Mesendoderm (in vitro differentiated cells): ENCODE data around the gene MBD5.

Source experiments
- DNase-seq: peaks from one replicate; pipeline ENCODE4 v3.0.0; 2013
- H2AK5ac ChIP-seq: 2 replicates; pipeline ENCODE4 v1.6.1; 2013; ENCODE audit warnings: low read length, inconsistent platforms
- H2BK120ac ChIP-seq: 2 replicates; pipeline ENCODE4 v1.6.1; 2013; ENCODE audit warnings: low read depth, mild to moderate bottlenecking, low read length, moderate library complexity, mixed read lengths
- H2BK15ac ChIP-seq: replicated peaks from 2 replicates; pipeline ENCODE4 v1.6.1; 2013; ENCODE audit warnings: low read depth, mild to moderate bottlenecking, moderate library complexity
- H2BK5ac ChIP-seq: 2 replicates; pipeline ENCODE4 v1.6.1; 2013; ENCODE audit warnings: low read length, inconsistent platforms
- H3K18ac ChIP-seq: 2 replicates; pipeline ENCODE4 v1.6.1; 2013; ENCODE audit warnings: mild to moderate bottlenecking, low read length, mixed read lengths
- H3K23ac ChIP-seq: one replicate; pipeline ENCODE4 v1.6.1; 2013; ENCODE audit warnings: low read length
- H3K27ac ChIP-seq: 2 replicates; pipeline ENCODE4 v1.5.1; 2013; ENCODE audit warnings: low read depth, mild to moderate bottlenecking, inconsistent platforms, low read length, moderate library complexity
- H3K27me3 ChIP-seq: 2 replicates; pipeline ENCODE4 v1.6.1; 2013; ENCODE audit warnings: low read length, control low read depth, mild to moderate bottlenecking, inconsistent platforms; ENCODE audit not compliant: insufficient read depth, poor library complexity
- H3K36me3 ChIP-seq: 2 replicates; pipeline ENCODE4 v1.6.1; 2013; ENCODE audit warnings: low read length, inconsistent platforms; ENCODE audit not compliant: control insufficient read depth, insufficient read depth
- H3K4ac ChIP-seq: one replicate; pipeline ENCODE4 v1.6.1; 2013; ENCODE audit warnings: low read depth, mild to moderate bottlenecking, low read length, moderate library complexity
- H3K4me1 ChIP-seq: 2 replicates; pipeline ENCODE4 v1.6.1; 2013; ENCODE audit warnings: low read depth, low read length, inconsistent platforms; ENCODE audit not compliant: control insufficient read depth
- H3K4me2 ChIP-seq: 2 replicates; pipeline ENCODE4 v1.6.1; 2013; ENCODE audit warnings: low read length
- H3K4me3 ChIP-seq: 2 replicates; pipeline ENCODE4 v1.5.1; 2013; ENCODE audit warnings: mild to moderate bottlenecking, low read length
- H3K56ac ChIP-seq: one replicate; pipeline ENCODE4 v1.6.1; 2013; ENCODE audit warnings: low read length
- H3K79me1 ChIP-seq: 2 replicates; pipeline ENCODE4 v1.6.1; 2013; ENCODE audit warnings: low read length, inconsistent platforms
- H3K79me2 ChIP-seq: 2 replicates; pipeline ENCODE4 v1.6.1; 2013; ENCODE audit warnings: mild to moderate bottlenecking, low read length; ENCODE audit not compliant: control insufficient read depth, insufficient read depth
- H3K9ac ChIP-seq: 2 replicates; pipeline ENCODE4 v1.6.1; 2013; ENCODE audit warnings: low read length, inconsistent platforms
- H4K5ac ChIP-seq: one replicate; pipeline ENCODE4 v1.6.1; 2013; ENCODE audit warnings: low read length
- H4K8ac ChIP-seq: one replicate; pipeline ENCODE4 v1.6.1; 2013; ENCODE audit warnings: low read depth, mild to moderate bottlenecking, control low read depth, low read length, moderate library complexity
- WGBS: extraction: QIAGEN DNeasy Blood & Tissue Kit; methylation state at CpG from one replicate; pipeline ENCODE4 v1.1.7; 2013; ENCODE audit warnings: low lambda C conversion rate, missing lambda C conversion rate; ENCODE audit not compliant: insufficient coverage; ENCODE audit errors: extremely low coverage; 5-methylcytosine and 5-hydroxymethylcytosine counted together

MBD5 gene

DNA sequence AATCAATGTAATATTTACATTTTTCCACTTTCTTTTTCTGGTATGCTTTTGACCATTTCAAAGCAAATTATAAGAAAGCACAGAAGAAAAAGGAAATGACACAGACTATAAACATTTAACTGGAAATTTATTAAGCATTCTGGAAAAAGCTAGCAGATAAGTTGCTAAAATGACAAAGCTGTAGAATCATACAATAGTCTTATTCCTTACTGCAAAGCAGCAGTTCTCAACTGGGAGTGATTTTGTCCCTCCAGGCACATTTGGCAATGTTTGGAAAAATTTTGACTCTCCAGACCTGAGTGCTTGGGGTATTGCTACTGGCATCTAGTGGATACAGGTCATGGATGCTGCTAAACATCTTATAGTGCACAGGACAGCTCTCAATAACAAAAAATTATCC lies 75.1 kb downstream of the MBD5 start:
- Histone ChIP-seq H4K5ac (no peak overlapping the region), H3K27ac (no peak overlapping the region), H3K56ac (no peak overlapping the region), H2AK5ac (no peak overlapping the region), H3K23ac (no peak overlapping the region), H2BK5ac (no peak overlapping the region), H2BK15ac (no peak overlapping the region), H2BK120ac (no peak overlapping the region), H3K36me3 (no peaks in the 10 kb centered on the region), H3K27me3 (no peaks in the 10 kb centered on the region), H3K4me3 (no peak overlapping the region), H3K4ac (no peak overlapping the region), H3K79me2 (no peaks in the 10 kb centered on the region), H3K4me2 (no peak overlapping the region), H3K9ac (no peak overlapping the region), H4K8ac (no peak overlapping the region), H3K4me1 (no peaks in the 10 kb centered on the region), H3K18ac (no peak overlapping the region), H3K79me1 (no peaks in the 10 kb centered on the region)
- no peak for DNase-seq

DNA sequence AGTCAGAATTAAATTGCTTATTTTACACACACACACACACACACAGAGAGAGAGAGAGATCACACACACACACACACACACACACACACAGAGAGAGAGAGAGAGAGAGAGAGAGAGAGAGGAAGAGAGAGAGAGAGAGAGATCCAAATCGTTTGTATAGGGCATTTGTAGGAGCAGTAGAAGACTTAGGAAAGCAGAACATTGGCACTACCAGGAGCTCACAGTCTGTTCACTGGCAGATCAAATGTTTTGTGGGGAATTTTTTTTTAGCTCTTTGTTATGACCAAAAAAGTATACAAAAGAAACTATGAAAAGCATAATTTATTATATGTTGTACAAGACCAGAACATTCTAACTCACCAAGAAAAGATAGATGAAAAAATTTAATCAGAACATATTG lies 81.8 kb downstream of the MBD5 start:
- H3K36me3 ChIP-seq = no peaks in the 10 kb centered on the region
- H3K4me1 ChIP-seq = no peaks in the 10 kb centered on the region
- H2BK5ac ChIP-seq = no peak overlapping the region
- no peak overlapping the region for H2BK15ac ChIP-seq
- no peak for DNase-seq
- no peak overlapping the region for H2BK120ac ChIP-seq
- no peak overlapping the region for H3K4ac ChIP-seq
- no peak overlapping the region for H3K9ac ChIP-seq
- H3K4me2 ChIP-seq = no peak overlapping the region
- WGBS = no CpG with 5 or more reads among the region's 1 CpG
- H4K8ac ChIP-seq = no peak overlapping the region
- H3K23ac ChIP-seq = no peak overlapping the region
- H3K18ac ChIP-seq = no peak overlapping the region
- H3K56ac ChIP-seq = no peak overlapping the region
- H3K4me3 ChIP-seq = no peak overlapping the region
- no peaks in the 10 kb centered on the region for H3K27me3 ChIP-seq
- no peak overlapping the region for H4K5ac ChIP-seq
- H3K79me1 ChIP-seq = no peaks in the 10 kb centered on the region
- no peak overlapping the region for H2AK5ac ChIP-seq
- no peak overlapping the region for H3K27ac ChIP-seq
- H3K79me2 ChIP-seq = no peaks in the 10 kb centered on the region

DNA sequence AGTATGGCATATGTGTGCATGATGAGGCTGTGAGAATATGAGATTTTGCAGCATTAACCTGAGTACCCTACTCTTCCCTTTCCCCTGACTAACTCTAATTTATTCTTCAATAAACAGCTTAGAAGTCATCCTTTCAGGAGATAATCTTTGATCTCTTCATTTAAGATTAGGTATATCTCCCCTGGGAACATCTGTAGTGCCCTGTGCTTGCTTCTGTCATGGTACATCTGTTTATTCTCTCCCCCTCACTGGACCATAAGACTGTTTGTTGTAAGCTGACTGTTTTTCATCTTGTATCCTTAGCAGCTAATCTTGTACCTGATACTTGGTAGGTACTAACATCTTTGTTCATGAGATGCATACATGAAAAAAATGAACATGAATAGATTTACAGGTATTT lies 83.1 kb downstream of the MBD5 start:
- Histone ChIP-seq H3K36me3 (no peaks in the 10 kb centered on the region), H3K27me3 (no peaks in the 10 kb centered on the region)

DNA sequence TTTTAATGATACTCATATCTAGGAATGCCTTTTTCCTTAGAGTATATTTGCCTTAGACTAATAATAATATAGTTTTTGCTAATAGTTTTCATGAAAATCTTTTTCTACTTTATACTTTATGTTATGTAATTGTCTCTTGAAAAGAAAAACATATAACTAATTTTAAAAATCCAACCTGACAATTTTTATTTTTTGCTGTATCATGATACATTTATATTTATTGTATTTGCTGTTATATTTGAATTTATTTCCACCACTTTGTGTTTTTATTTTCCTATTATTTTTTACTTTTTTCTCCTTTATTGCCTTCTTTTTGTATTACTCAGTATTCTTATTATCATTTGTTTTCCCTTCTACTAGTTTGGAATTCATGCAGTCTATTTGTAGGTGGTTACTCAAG lies 85.4 kb downstream of the MBD5 start:
- no peak overlapping the region for H3K27ac ChIP-seq
- H3K4me3 ChIP-seq = no peak overlapping the region
- H2BK15ac ChIP-seq = no peak overlapping the region
- H3K27me3 ChIP-seq = no peaks in the 10 kb centered on the region
- H3K4me2 ChIP-seq = no peak overlapping the region
- H3K36me3 ChIP-seq = no peaks in the 10 kb centered on the region
- H4K5ac ChIP-seq = no peak overlapping the region
- H3K4me1 ChIP-seq = no peaks in the 10 kb centered on the region
- H3K56ac ChIP-seq = no peak overlapping the region
- H3K79me1 ChIP-seq = no peaks in the 10 kb centered on the region
- no peak for DNase-seq
- no peak overlapping the region for H3K4ac ChIP-seq
- H4K8ac ChIP-seq = no peak overlapping the region
- no peak overlapping the region for H2BK5ac ChIP-seq
- H2AK5ac ChIP-seq = no peak overlapping the region
- no peak overlapping the region for H3K23ac ChIP-seq
- no peak overlapping the region for H3K18ac ChIP-seq
- H2BK120ac ChIP-seq = no peak overlapping the region
- H3K79me2 ChIP-seq = no peaks in the 10 kb centered on the region
- H3K9ac ChIP-seq = no peak overlapping the region

More for the DNA sequence above, 83.1 kb downstream of the MBD5 start:
- DNase-seq = no peak
- H3K4me3 ChIP-seq = no peak overlapping the region
- H3K4me1 ChIP-seq = no peaks in the 10 kb centered on the region
- H3K27ac ChIP-seq = no peak overlapping the region
- no peak overlapping the region for H3K9ac ChIP-seq
- no peak overlapping the region for H2BK5ac ChIP-seq
- no peak overlapping the region for H4K8ac ChIP-seq
- H3K4ac ChIP-seq = no peak overlapping the region
- H3K23ac ChIP-seq = no peak overlapping the region
- no peak overlapping the region for H3K18ac ChIP-seq
- H2BK120ac ChIP-seq = no peak overlapping the region
- H3K56ac ChIP-seq = no peak overlapping the region
- H3K79me1 ChIP-seq = no peaks in the 10 kb centered on the region
- no peak overlapping the region for H3K4me2 ChIP-seq
- no peak overlapping the region for H2BK15ac ChIP-seq
- H4K5ac ChIP-seq = no peak overlapping the region
- no peaks in the 10 kb centered on the region for H3K79me2 ChIP-seq
- no peak overlapping the region for H2AK5ac ChIP-seq

DNA sequence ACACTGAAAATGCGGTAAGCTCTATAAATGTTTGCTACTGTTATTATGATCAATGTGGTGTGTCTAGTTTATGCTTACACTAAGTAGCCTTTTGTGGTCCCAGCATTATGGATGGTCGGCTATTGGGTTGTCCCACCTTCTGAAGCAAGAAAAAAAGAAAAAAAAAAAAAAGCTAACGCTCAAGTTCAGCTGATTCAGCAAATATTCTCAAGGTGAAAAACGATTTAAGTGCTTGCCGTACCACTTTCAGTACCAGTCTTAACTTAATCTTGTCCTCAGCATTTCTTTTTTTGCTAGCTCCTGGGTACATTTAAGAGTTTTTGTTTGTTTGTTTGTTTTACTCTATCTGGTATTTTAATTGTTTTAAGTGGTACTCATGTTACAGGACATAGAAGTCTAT lies 87.5 kb downstream of the MBD5 start:
- Histone ChIP-seq H2BK15ac (no peak overlapping the region), H2BK5ac (no peak overlapping the region), H4K8ac (no peak overlapping the region), H3K27me3 (no peaks in the 10 kb centered on the region), H3K4me1 (no peaks in the 10 kb centered on the region), H3K18ac (no peak overlapping the region), H3K4me3 (no peak overlapping the region), H3K4ac (no peak overlapping the region), H2AK5ac (no peak overlapping the region), H3K9ac (no peak overlapping the region), H2BK120ac (no peak overlapping the region), H3K27ac (no peak overlapping the region), H3K79me2 (no peaks in the 10 kb centered on the region), H3K23ac (no peak overlapping the region), H3K4me2 (no peak overlapping the region), H4K5ac (no peak overlapping the region), H3K36me3 (no peaks in the 10 kb centered on the region), H3K56ac (no peak overlapping the region), H3K79me1 (no peaks in the 10 kb centered on the region)
- no peak for DNase-seq
- no CpG with 5 or more reads among the region's 5 CpGs for whole genome bisulfite sequencing

DNA sequence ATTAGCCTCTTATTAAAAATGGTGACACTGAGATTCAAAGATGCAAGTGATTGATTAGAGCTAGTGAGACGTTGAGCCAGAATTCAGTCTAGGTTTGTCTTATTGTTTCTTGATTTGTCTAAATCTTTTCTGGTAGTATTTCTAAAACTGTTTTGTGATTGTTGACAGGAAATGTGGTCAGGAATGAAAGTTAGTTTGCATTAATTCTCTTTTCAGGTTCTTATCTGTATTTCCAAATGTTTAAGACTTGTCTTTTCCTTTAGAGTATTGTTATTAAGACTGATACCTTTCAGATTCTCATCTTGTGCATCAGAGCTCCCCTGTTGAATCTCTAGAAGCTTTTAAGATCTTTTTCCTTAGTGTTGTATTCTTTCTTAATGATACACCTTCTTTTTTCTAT lies 89.3 kb downstream of the MBD5 start:
- WGBS = no CpG with 5 or more reads among the region's 1 CpG
- H3K18ac ChIP-seq = no peak overlapping the region
- H3K79me1 ChIP-seq = no peaks in the 10 kb centered on the region
- H4K5ac ChIP-seq = no peak overlapping the region
- H3K9ac ChIP-seq = no peak overlapping the region
- no peak overlapping the region for H3K4ac ChIP-seq
- H3K4me1 ChIP-seq = no peaks in the 10 kb centered on the region
- no peak overlapping the region for H2BK15ac ChIP-seq
- H3K4me3 ChIP-seq = no peak overlapping the region
- no peak for DNase-seq
- H3K27ac ChIP-seq = no peak overlapping the region
- H2AK5ac ChIP-seq = no peak overlapping the region
- H3K4me2 ChIP-seq = no peak overlapping the region
- H3K27me3 ChIP-seq = no peaks in the 10 kb centered on the region
- no peak overlapping the region for H3K23ac ChIP-seq
- no peak overlapping the region for H2BK5ac ChIP-seq
- H4K8ac ChIP-seq = no peak overlapping the region
- H3K36me3 ChIP-seq = no peaks in the 10 kb centered on the region
- H2BK120ac ChIP-seq = no peak overlapping the region
- no peaks in the 10 kb centered on the region for H3K79me2 ChIP-seq
- H3K56ac ChIP-seq = no peak overlapping the region
